Measurements from ENCODE around the gene RTN4IP1.
A peak's percentile ranks its signal among the peaks of the same experiment; 100 is the strongest.
"Not testable (repeated sequence)": the region's sequence is repeated elsewhere in the genome, so short reads cannot be mapped to it uniquely, and the experiment has no call there.

RTN4IP1 gene

DNA sequence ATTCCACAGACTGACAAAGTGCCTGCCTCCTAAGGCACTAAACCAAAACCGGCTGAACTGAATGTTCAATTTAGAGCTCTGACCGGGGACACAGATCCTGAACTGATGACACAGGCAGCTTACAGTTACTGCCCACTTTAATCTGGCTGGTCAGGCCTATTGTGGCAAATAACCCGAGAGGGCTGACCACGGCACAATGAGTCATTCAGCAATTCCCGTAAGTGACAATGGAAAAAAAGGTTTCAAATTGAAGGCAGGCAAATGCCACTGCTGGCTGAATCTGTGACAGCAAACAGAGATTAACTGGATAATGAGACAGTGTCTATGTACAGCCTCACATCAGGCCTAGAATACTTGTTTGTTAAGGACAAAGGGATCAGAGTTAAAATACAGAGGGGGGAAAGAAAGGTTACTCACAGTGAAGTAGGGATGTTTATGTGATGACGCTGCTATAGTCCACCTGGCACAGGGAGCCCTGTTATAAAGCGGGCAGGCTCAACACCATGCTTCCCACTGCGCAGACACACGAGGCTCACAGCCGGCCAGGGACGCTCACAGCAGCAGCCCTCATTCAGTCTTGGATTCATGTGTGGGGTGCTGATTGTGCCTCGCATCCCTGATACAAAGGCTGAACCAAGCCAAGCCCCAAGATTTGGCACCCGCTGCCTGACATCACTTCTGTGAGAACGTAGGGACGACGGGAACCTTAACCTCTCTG, 54.4 kb downstream of the RTN4IP1 start:
- DNase-seq = no peak

DNA sequence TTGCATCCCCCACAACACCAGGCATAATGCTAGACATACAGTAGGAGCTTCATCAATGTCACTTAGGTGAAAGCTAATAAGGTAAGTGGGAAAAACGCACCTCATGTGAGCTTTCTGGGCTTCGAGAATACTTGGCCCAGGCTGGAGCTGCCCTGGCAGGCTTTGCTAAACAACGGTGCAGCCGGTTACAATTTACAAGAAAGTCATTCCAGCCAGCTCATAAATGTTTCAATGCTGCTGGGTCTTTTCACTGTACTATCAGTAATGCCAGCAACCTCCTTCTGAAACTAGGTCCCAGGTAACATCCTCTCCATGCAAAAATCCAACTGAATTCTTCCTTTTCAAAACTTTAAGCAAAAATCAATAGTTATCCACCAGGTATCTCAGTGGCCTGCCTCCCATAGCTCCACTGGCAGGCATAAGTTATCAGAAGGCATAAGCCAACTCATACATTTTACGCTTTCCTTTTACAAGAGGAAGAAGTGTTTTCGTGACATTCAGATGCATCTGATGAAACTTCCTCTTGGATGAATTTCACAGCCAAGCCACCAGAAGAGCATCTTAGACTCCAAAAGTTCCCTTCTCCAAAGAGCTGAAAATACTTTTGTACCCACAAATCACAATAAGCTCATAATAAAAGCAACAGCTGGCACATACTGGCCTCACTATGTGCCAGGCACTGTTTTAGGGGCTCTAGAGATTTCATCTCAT, 56.3 kb downstream of the RTN4IP1 start:
- DNase-seq = no peak

- no peak for DNase-seq
Observed at GRCh38 chr6:106572436-106572835, 56.9 kb downstream of the RTN4IP1 start.

DNA sequence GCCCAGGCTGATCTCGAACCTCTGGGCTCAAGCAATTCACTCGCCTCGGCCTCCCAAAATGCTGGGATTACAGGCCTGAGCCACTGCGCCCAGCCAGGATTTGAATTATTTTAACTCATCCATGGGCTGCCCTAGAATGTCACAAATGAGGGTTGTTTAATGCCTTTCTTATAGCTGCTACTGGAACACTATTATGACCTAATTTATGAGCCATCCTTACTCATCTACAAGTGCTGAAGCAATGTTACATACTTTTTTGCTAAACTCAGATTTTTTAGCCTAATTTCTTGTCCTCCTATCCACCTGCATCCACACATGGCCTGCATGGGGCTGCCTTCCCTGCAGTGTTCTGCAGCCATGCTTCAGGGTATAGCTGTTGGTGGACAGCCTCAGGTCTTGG, 59.9 kb downstream of the RTN4IP1 start:
- DNase-seq = no peak

DNA sequence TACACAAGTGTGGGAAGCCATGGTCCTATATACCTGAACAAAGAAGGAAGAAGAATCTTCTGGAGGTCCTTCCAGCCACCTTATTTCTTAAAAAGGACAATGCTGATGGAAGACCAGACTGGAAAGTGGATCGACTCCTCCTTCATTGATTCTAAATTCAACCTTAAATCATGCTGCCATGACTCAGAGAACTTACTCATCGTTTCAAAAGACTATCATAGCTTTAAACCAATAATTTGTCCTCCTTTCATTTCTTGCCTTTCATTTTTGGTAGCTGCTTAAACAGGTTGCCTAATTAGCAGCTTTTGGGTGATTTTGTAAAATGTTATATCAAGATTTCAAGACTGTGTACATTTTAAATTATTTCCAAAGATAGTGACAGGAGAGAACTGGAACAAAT, 60.8 kb downstream of the RTN4IP1 start:
- no peak for DNase-seq

DNA sequence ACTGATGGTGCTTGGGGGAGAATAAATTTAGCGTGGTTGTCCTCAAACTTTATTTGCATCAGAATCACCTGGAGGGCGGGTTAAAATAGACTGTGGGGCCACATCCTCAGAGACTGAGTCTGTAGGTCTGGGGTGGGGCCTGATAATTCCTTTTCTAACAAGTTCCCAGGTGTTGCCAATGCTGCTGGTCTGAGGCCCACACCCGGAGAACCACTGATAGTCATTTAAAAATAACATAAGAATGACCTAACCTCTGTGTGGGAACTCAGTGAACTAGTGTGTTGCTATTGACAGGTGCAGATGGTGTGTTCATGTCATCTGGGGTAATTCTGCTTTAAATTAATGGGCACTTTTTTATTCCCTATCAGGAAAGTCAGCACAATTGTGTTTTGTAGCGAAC, 64.8 kb downstream of the RTN4IP1 start:
- DNase-seq = no peak

- DNase-seq = no peak
Observed at GRCh38 chr6:106563614-106564013, 65.7 kb downstream of the RTN4IP1 start.

GRCh38 chr6:106561686-106562405, 67.5 kb downstream of the RTN4IP1 start:
- DNase-seq = no peak

- no peak for DNase-seq
Observed at GRCh38 chr6:106560996-106561685, 68.2 kb downstream of the RTN4IP1 start.

- not testable (repeated sequence) for DNase-seq
Observed at GRCh38 chr6:106559659-106560058, 69.6 kb downstream of the RTN4IP1 start.

- no peak for DNase-seq
Observed at GRCh38 chr6:106558364-106558763, 70.9 kb downstream of the RTN4IP1 start.

DNA sequence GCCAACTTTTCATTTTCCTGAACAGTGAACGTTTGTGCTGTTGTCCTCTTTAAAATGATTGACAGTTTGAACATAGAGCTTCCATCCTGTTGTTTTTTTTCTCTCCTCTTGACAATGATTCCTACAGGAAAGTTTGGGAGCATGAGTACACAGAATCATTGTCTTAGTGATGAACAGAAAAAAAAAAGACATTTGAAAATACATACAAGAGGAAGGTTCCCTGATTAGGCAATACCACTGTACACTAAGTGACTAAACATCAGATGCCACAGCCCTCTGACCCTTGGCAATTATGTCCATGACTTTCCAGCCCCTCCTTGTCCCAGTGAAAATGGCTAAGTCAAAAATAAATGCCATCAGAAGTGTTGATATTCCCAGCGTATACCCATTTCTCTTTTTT, 71.5 kb downstream of the RTN4IP1 start:
- DNase-seq = no peak

DNA sequence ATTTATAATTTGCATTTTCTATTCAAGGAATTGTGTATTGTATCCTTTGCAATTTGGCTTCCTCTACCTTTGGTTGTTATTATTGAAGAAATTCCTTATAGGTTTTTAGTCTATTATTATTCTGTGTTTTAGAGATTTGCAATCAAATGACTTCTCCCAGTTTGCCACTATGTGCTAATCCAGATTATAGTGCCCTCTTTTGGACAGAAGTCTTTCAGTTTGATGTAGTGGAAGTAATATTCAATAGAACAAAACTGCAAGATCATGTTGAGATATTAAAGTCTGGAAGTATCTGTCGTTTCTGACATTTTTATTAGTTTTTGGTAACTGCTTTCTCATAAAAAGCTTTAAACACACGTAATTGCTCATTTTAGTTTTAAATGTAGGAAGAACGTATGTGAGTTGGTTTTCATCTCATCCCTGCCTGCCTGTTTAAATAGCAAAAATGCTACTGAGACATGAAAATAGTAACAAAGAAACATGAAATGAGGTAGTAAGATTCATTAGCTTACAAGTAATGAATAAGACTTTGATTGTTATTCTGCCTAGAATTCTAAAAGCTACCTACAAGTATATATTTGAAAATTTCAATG, 72.8 kb downstream of the RTN4IP1 start:
- no peak for DNase-seq

- no peak for DNase-seq
Observed at GRCh38 chr6:106555767-106556166, 73.5 kb downstream of the RTN4IP1 start.

- no peak for DNase-seq
Observed at GRCh38 chr6:106553440-106553839, 75.9 kb downstream of the RTN4IP1 start.

DNA sequence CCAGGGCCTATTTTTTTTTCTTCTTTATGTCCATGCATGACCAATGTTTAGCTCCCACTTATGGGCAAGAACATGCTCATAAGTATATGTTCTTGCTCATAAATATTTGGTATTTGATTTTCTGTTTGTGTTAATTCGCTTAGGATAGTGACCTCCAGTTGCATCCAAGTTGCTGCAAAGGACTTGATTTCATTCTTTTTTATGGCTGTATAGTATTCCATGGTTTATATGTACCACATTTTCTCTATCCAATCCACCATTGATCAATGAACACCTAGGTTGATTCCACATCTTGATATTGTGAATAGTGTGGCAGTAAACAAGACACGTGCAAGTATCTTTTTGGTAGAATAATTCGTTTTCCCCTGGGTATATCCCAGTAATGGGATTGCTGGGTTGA, 78.1 kb downstream of the RTN4IP1 start:
- no peak for DNase-seq

DNA sequence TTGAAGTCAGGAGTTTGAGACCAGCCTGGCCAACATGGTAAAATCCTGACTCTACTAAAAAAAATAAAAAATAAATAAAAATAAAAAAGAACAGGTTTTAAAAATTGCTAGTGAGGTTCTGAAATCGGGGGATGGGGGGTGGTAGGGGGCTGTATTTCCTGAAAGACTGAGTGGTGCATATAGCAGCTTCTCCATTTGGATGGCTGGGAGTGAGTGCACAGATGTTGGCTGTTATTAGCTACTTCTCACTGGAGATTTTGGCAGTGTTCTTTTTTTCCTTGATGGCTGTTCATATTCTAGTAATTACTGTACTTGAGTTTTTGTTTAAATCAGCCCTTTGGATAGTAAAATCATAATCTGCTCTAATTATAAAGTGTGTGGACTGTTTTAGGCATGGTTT, 79.8 kb downstream of the RTN4IP1 start:
- DNase-seq = no peak

- not testable (repeated sequence) for DNase-seq
Observed at GRCh38 chr6:106548926-106549455, 80.3 kb downstream of the RTN4IP1 start.

DNA sequence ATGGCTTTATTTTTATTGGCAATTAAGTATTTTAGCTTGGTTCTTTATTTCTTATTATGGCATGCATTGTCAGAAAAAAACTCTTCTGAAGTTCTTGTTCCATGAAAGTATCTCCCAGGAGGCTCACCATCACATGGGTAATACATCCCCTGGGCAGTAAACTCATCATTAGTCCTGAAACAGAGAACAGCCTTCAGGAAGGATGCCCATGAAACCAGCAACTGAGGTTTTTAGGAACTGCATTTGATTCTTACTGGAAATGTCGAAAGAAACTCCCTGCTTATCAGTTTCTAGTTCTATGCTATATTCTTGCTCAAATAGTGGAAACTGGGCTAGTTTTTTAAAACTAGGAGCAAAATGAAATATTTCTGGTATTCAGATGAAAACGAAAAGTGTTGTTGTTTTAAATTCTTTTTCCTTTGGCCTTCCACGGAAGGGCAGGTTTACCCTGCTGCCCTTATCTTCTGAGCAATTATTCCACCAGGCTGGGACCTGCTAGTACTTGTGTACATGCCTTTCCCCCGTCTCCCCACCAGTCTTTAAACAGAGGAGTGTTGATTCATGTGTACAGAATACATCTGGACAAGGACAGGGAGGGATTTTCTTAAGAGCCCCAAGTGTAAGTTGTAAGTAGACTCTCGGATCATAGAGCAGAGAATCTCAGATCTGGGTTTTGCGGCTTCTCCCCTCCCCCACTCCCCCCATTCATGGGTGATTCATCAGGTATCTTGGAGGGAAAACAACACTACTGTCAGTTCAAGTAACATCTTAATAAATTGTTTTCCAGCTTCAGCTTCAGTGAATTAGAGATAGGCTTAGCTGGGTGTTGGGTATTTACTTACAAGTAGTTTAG, 81.5 kb downstream of the RTN4IP1 start:
- peak; percentile 10 for DNase-seq

DNA sequence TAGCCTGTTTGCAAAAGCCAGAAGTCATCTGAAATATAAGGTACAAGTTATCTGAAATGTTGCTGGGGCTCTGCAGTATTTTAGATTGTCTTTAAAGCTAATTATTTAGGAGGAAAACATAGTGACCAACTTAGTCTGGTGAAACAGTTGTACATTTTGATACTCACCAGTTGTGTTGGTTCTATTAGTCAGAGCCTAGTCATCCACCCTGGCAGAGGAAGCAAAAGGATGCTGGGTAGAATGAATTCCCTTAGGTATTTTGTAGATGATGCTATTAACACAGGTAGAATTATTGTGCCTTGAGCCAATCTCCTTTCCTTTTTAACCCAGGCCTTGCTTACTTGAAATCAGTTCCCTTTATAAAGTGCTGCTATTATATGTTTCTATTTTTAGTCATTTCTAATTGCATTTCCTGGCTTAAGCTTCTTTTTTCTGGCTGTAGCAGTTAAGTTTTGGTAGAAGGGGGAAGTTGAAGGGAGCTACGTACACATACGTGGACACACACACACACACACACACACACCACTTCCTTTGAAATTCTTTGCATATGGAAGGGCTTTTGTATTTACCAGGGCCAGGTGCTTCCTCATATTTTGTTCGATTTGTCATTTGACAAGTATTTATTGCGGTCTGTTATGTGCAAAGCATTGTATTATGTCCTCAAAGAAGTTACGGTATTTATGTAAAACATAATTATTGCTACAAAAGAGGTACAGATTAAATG, 82.4 kb downstream of the RTN4IP1 start:
- DNase-seq = no peak

DNA sequence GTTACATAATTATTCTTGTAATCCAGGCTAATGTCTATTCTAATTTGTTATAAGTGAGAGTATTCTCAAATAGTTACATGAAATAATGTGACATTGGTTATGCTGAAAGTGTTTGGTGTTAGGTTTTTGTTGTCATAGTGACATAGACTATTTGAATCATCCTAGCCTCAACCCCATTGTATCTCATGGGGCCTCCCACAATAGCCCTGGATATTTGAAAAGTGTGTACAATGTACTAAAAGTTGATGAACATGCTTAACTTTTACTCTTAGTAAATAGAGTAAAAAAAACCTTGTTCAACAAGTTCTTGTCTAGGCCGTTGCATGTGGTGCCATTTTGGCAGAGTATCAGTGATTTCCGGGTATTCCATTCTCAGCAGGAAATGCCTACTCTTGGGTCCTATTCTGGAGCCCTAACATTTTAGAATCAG, 83.0 kb downstream of the RTN4IP1 start:
- no peak for DNase-seq

Measured in NCI-H2171 (cell line).